D721Med (cell line): Measurements from ENCODE around the gene ARHGEF7.

ENCODE experiments used
- DNase-seq: peaks from one replicate; pipeline ENCODE4 v3.0.0; 2011; ENCODE audit warnings: low spot score; ENCODE audit not compliant: insufficient read length
- FAIRE-seq: peaks from 2 replicates; lab custom pipeline; 2011; peaks lifted over from hg19 to GRCh38; lab: Jason Lieb, UNC
- TF ChIP-seq, protein P1 (sequence below): IDR thresholded peaks from 2 replicates; pipeline ENCODE4 v1.5.1; 2012; ENCODE audit warnings: mild to moderate bottlenecking, control low read depth; ENCODE audit not compliant: insufficient read depth; ENCODE audit errors: missing control alignments

Gene ARHGEF7

GRCh38 chr13:111123221-111123620 is 8.1 kb downstream of the ARHGEF7 start:
- DNase-seq, result no peak
- no peak for FAIRE-seq
- TF ChIP-seq, protein P1, sequence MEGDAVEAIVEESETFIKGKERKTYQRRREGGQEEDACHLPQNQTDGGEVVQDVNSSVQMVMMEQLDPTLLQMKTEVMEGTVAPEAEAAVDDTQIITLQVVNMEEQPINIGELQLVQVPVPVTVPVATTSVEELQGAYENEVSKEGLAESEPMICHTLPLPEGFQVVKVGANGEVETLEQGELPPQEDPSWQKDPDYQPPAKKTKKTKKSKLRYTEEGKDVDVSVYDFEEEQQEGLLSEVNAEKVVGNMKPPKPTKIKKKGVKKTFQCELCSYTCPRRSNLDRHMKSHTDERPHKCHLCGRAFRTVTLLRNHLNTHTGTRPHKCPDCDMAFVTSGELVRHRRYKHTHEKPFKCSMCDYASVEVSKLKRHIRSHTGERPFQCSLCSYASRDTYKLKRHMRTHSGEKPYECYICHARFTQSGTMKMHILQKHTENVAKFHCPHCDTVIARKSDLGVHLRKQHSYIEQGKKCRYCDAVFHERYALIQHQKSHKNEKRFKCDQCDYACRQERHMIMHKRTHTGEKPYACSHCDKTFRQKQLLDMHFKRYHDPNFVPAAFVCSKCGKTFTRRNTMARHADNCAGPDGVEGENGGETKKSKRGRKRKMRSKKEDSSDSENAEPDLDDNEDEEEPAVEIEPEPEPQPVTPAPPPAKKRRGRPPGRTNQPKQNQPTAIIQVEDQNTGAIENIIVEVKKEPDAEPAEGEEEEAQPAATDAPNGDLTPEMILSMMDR, result no peak

DNA sequence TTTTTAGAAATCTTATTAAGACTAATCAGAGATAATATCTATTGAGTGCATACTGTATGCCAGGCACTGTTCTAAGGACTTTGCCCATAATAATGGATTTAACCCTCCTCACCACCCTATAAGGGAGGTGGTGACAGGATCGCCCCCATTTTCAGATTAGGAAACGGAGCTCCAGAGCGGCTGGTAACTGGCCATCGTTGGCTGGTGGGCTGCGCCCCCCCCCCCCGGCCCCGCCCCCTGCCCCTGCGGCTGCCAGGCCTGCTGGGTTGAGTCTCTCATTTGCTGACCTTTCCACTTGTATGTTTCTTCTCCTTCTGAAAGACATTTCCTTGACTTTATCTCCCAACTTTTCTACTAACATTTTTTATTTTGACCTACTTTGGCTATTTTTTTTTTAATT is 8.5 kb downstream of the ARHGEF7 start:
- TF ChIP-seq, protein P1, result no peak
- DNase-seq (no peak), FAIRE-seq (no peak)

DNA sequence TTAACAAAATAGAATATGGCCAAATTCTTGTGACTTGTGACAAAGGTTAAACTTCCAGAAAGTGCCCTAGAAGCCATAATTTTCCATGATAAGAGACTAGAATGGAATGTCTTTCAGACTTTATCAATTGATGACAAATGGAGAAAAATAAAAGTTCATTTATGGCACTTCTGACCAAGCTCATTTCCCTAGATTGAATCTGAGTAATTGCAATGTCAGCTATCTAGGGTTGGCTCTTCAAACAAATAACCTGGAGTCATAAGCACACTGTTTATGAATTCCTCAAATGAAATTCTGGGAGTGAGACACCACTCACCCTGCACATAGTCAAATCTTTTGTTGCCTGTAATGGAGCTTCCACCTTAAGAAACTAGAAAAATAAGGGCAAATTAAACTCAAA is 11.4 kb downstream of the ARHGEF7 start:
- no peak for FAIRE-seq
- no peak for DNase-seq
- TF ChIP-seq, protein P1, result no peak

DNA sequence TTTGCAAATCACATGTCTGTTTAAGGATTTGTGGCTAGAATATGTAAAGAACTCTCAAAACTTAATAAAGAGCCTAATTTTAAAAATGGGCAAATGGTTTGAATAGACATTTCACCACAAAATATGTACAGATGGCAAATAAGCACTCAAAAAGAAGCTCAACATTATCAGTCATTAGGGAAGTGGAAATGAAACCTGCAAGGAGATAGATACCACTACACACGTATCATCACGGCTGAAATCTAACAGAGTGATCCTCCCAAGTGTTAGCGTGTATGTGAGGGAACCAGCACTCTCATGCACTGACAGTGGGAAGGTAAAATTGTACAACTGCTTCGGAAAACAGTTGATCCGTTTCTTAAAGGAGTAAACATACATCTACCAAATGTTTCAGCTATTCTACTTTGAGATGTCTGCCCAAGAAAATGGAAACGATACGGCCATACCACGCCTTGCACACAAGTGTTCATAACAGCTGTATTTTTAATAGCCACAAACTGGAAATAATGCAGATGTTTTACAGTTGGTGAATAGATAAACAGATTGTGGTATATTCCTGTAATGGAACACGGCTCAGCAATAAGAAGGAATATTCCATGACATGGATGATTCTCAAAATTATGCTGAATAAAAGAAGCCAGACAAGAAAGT is 14.5 kb downstream of the ARHGEF7 start:
- FAIRE-seq, result no peak
- TF ChIP-seq, protein P1, result no peak
- no peak for DNase-seq

DNA sequence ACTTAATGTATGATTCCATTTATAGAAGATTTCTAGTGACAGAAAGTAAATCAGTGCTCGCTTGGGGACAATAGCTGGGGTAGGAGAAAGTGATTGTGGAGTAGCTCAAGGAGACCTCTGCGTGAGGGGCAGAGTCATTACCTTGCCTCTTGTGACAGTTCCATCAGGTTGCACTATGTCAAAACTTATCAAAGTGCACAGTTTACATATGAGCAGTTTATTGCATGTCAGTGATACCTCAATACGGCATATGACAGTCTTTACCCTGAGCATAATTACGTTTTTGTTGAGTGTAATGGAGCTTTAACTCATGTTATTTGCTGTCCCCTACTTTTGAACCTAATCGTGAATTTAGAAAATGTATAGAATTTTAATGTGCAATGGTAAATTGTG is 15.0 kb downstream of the ARHGEF7 start:
- TF ChIP-seq, protein P1, result no peak
- DNase-seq (no peak), FAIRE-seq (no peak)

DNA sequence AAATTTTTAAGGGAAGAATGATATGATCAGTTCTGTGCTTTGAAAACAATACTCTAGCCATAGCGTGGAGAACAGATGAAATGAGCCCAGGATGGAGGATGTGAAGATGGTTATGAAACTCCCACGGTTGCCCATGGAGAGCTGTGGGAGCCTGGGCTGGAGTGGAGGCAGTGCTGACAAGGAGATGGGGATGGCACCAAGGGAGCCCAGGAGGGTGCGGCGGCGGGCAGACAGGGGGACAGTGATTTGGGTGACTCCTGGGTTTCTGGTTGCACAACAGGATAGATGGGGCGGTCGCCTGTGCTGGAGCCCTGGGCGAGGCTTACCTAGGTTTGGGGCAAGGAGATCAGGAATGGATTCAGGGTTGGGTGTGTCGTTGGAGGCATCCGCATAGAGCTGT is 15.9 kb downstream of the ARHGEF7 start:
- TF ChIP-seq, protein P1, result no peak
- FAIRE-seq, result no peak
- DNase-seq, result no peak

DNA sequence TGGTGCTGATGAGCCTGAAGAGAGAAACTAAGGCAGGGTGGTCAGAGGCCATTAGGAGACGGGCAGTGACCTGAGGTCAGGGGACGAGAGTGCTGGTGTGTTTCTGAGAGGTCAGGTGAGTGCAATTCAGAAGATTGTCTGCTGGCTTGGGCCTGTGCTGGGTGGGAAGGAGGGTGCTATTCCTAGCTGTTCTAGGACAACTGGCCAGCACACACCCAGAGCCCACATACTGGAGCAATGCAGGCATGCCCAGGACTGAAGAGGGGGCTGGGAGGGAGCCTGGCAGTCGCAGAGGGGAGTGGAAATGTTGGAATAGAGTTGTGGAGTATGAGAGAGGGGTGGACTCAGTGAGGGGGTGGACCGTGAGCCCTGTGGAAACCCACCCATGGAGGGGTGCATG is 16.5 kb downstream of the ARHGEF7 start:
- TF ChIP-seq, protein P1, result no peak
- no peak for FAIRE-seq
- no peak for DNase-seq
